Subcutaneous abdominal adipose tissue (tissue), 5 donors: ENCODE measurements around the gene ANO7.

ENCODE experiments used
- H3K27ac ChIP-seq: one replicate; pipeline ENCODE4 v1.7.0; 2013; ENCODE audit warnings: low read depth, mild to moderate bottlenecking, inconsistent platforms, low read length, moderate library complexity
- H3K27me3 ChIP-seq, 5 donors: one replicate each; pipeline ENCODE4 v1.7.0; 2013; ENCODE audit warnings: low read length in 5 of 5, inconsistent platforms in 1 of 5; ENCODE audit not compliant: control insufficient read depth in 5 of 5, insufficient read depth in 4 of 5
- H3K36me3 ChIP-seq, 5 donors: one replicate each; pipeline ENCODE4 v1.7.0; 2013; ENCODE audit warnings: low read length in 5 of 5; ENCODE audit not compliant: control insufficient read depth in 5 of 5, insufficient read depth in 5 of 5
- H3K4me1 ChIP-seq, 5 donors: one replicate each; pipeline ENCODE4 v1.7.0; 2013; ENCODE audit warnings: low read length in 5 of 5, mild to moderate bottlenecking in 3 of 5, moderate library complexity in 1 of 5; ENCODE audit not compliant: control insufficient read depth in 5 of 5, insufficient read depth in 5 of 5
- H3K4me3 ChIP-seq, 5 donors: one replicate each; pipeline ENCODE4 v1.7.0; 2013; ENCODE audit warnings: low read length in 5 of 5, low read depth in 1 of 5
- H3K9ac ChIP-seq, 5 donors: one replicate each; pipeline ENCODE4 v1.7.0; 2013; ENCODE audit warnings: low read length in 5 of 5, mild to moderate bottlenecking in 4 of 5, moderate library complexity in 3 of 5
- H3K9me3 ChIP-seq, 5 donors: one replicate each; pipeline ENCODE4 v1.7.0; 2013; ENCODE audit warnings: low read length in 5 of 5; ENCODE audit not compliant: control insufficient read depth in 5 of 5
- donor health status: healthy.
- donor health status: healthy.
- donor health status: healthy.
- donor health status: healthy.
- donor health status: healthy.

The ANO7 gene, protein sequence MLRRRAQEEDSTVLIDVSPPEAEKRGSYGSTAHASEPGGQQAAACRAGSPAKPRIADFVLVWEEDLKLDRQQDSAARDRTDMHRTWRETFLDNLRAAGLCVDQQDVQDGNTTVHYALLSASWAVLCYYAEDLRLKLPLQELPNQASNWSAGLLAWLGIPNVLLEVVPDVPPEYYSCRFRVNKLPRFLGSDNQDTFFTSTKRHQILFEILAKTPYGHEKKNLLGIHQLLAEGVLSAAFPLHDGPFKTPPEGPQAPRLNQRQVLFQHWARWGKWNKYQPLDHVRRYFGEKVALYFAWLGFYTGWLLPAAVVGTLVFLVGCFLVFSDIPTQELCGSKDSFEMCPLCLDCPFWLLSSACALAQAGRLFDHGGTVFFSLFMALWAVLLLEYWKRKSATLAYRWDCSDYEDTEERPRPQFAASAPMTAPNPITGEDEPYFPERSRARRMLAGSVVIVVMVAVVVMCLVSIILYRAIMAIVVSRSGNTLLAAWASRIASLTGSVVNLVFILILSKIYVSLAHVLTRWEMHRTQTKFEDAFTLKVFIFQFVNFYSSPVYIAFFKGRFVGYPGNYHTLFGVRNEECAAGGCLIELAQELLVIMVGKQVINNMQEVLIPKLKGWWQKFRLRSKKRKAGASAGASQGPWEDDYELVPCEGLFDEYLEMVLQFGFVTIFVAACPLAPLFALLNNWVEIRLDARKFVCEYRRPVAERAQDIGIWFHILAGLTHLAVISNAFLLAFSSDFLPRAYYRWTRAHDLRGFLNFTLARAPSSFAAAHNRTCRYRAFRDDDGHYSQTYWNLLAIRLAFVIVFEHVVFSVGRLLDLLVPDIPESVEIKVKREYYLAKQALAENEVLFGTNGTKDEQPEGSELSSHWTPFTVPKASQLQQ

GRCh38 chr2:241188361-241189092 lies at the start of gene ANO7:
Gene ANO7, plus strand, starts transcription at chr2:241188677. Its CDS starts 1,387 bp downstream, at chr2:241190064.
- no peak within 1 kb of the TSS for H3K4me3 ChIP-seq
- no peak within 1 kb of the TSS for H3K27ac ChIP-seq

GRCh38 chr2:241139531-241140444 lies 48.7 kb upstream of the ANO7 start:
- no peak overlapping the region for H3K27ac ChIP-seq
- no peaks in the 10 kb centered on the region for H3K9me3 ChIP-seq
- H3K4me3 ChIP-seq: no peak overlapping the region
- no peak overlapping the region for H3K9ac ChIP-seq
- H3K36me3 ChIP-seq: peaks cover 0 to 18% (median 12%) of the 10 kb centered on the region in 5 donors
- no peaks in the 10 kb centered on the region for H3K27me3 ChIP-seq
- H3K4me1 ChIP-seq: no peaks in the 10 kb centered on the region

More at GRCh38 chr2:241188361-241189092, at the start of gene ANO7:
- H3K4me1 ChIP-seq: no peaks in the 10 kb centered on the region
- peaks cover 5 to 18% (median 12%) of the 10 kb centered on the region in 5 donors for H3K27me3 ChIP-seq
- peaks cover 0 to 3% (median 2%) of the 10 kb centered on the region in 5 donors for H3K36me3 ChIP-seq
- H3K9me3 ChIP-seq: no peaks in the 10 kb centered on the region
- no peak within 1 kb of the TSS for H3K9ac ChIP-seq

DNA sequence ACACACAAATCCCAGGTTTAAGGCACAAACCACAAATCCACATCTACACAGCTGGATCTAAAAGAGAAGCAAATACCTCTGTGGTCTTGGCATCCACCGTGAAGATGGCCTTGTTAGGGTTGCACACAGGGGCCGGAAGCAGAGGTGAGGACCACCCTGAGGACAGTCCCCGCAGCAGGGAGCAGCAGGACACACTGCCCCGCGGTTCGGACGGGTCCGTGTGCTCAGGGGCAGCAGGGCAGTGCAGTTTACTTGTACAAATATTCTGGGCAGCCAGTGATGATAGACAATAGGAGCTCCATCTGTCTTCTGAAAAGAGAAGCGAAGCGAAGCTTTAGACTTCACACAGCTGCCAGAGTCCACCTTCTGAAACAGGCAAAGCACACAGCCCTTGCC lies 48.0 kb upstream of the ANO7 start:
- H3K36me3 ChIP-seq: peaks cover 0 to 18% (median 12%) of the 10 kb centered on the region in 5 donors
- H3K9me3 ChIP-seq: no peaks in the 10 kb centered on the region
- H3K9ac ChIP-seq: no peak overlapping the region
- H3K27me3 ChIP-seq: no peaks in the 10 kb centered on the region
- H3K4me3 ChIP-seq: no peak overlapping the region
- no peak overlapping the region for H3K27ac ChIP-seq
- H3K4me1 ChIP-seq: no peaks in the 10 kb centered on the region

DNA sequence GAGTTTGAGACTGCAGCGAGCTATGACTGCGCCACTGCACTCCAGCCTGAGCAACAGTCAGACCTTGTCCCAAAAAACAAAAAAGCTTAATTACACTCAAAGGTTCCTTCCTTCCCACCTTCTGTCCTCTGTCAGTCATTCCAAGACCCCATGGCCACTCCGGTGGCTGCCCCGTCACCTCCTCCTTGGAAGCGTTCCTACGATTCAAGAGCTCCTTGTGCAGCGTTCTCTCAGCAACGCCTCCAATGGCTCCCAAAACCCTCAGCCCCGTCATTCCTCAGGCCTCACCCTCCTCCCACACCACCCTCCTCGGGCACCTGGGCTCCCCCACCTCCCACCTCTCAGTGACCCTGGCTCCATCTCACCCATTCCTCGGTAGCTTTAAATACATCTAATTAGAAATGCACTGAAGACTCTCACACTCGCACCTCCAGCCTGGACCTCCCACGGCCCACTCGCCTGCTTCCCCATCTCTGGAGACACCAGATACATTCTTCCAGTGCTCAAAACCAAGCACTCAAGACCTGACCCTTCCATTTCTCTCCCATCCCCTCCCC lies 47.2 kb upstream of the ANO7 start:
- no peaks in the 10 kb centered on the region for H3K9me3 ChIP-seq
- H3K9ac ChIP-seq: no peak overlapping the region
- H3K4me1 ChIP-seq: no peaks in the 10 kb centered on the region
- no peak overlapping the region for H3K27ac ChIP-seq
- H3K4me3 ChIP-seq: no peak overlapping the region
- no peaks in the 10 kb centered on the region for H3K27me3 ChIP-seq
- peaks cover 0 to 18% (median 12%) of the 10 kb centered on the region in 5 donors for H3K36me3 ChIP-seq

- H3K27me3 ChIP-seq: no peaks in the 10 kb centered on the region
- H3K9me3 ChIP-seq: no peaks in the 10 kb centered on the region
- H3K4me1 ChIP-seq: no peaks in the 10 kb centered on the region
- H3K27ac ChIP-seq: no peak overlapping the region
- H3K4me3 ChIP-seq: no peak overlapping the region
- no peak overlapping the region for H3K9ac ChIP-seq
- peaks cover 0 to 12% (median 6%) of the 10 kb centered on the region in 5 donors for H3K36me3 ChIP-seq
Measured at GRCh38 chr2:241142063-241142462, 46.4 kb upstream of the ANO7 start.

GRCh38 chr2:241142593-241142992 lies 45.9 kb upstream of the ANO7 start:
- Histone ChIP-seq H3K27me3 (peaks cover 0 to under 1% (median 0%) of the 10 kb centered on the region in 5 donors), H3K27ac (no peak overlapping the region), H3K9ac (no peak overlapping the region), H3K36me3 (peaks cover 0 to 12% (median 6%) of the 10 kb centered on the region in 5 donors), H3K4me1 (peaks cover 0 to under 1% (median 0%) of the 10 kb centered on the region in 5 donors), H3K9me3 (no peaks in the 10 kb centered on the region), H3K4me3 (no peak overlapping the region)

GRCh38 chr2:241146286-241146685 lies 42.2 kb upstream of the ANO7 start:
- Histone ChIP-seq H3K4me1 (peaks cover 7 to 27% (median 21%) of the 10 kb centered on the region in 5 donors), H3K9ac (no peak overlapping the region), H3K27me3 (peaks cover 0 to 2% (median 0%) of the 10 kb centered on the region in 5 donors), H3K4me3 (no peak overlapping the region), H3K9me3 (no peaks in the 10 kb centered on the region), H3K27ac (no peak overlapping the region), H3K36me3 (peaks cover 0 to 3% (median 0%) of the 10 kb centered on the region in 5 donors)

- H3K36me3 ChIP-seq: peaks cover 0 to under 1% (median 0%) of the 10 kb centered on the region in 5 donors
- H3K4me3 ChIP-seq: no peak overlapping the region
- peaks cover 0 to 2% (median 0%) of the 10 kb centered on the region in 5 donors for H3K27me3 ChIP-seq
- H3K27ac ChIP-seq: no peak overlapping the region
- no peaks in the 10 kb centered on the region for H3K9me3 ChIP-seq
- H3K4me1 ChIP-seq: peaks cover 8 to 30% (median 25%) of the 10 kb centered on the region in 5 donors
- peak overlapping the region in 1 of 5 donors; percentile 93 for H3K9ac ChIP-seq
Measured at GRCh38 chr2:241147336-241147735, 41.1 kb upstream of the ANO7 start.
